NCI-H526 treated with DMSO at 0.1 percent for 48 hours (cell line): ENCODE measurements around the gene GJB5.

Experiments used
- DNase-seq: peaks from one replicate; lab custom pipeline; 2025; lab: John Stamatoyannopoulos, UW

GJB5 gene

GRCh38 chr1:34794790-34795180, 39.9 kb downstream of the GJB5 start:
- no peak for DNase-seq

GRCh38 chr1:34795916-34796315, 41.1 kb downstream of the GJB5 start:
- no peak for DNase-seq

GRCh38 chr1:34796990-34797389, 42.1 kb downstream of the GJB5 start:
- peak; percentile 78 for DNase-seq

GRCh38 chr1:34800214-34800613, 45.4 kb downstream of the GJB5 start:
- no peak for DNase-seq

- DNase-seq, result no peak
Observed at GRCh38 chr1:34803770-34804169, 48.9 kb downstream of the GJB5 start.

GRCh38 chr1:34806396-34806795, 51.5 kb downstream of the GJB5 start:
- DNase-seq, result no peak
